Retinal pigment epithelial cell (primary cell): ENCODE data around the gene LIPA.

ENCODE experiments used
- DNase-seq: peaks from one replicate; pipeline ENCODE4 v3.0.0-alpha.2; 2010; ENCODE audit warnings: low read depth
- H3K4me3 ChIP-seq: 2 replicates; pipeline ENCODE4 v1.5.1; 2011; ENCODE audit warnings: mild to moderate bottlenecking, low read length, control low read depth, moderate library complexity
- CTCF ChIP-seq: conservative IDR thresholded peaks from 2 replicates; pipeline ENCODE4 v1.5.1; 2011; ENCODE audit warnings: low read depth, low read length, control low read depth, inconsistent platforms

LIPA gene

GRCh38 chr10:89217057-89217990 lies 34.3 kb downstream of the LIPA start:
- peak; percentile 8 for DNase-seq
- TF ChIP-seq CTCF = peak; percentile 70
- H3K4me3 ChIP-seq = no peak overlapping the region

GRCh38 chr10:89216056-89216455 lies 35.5 kb downstream of the LIPA start:
- DNase-seq = no peak
- TF ChIP-seq CTCF = no peak
- H3K4me3 ChIP-seq = no peak overlapping the region

GRCh38 chr10:89215511-89215910 lies 36.1 kb downstream of the LIPA start:
- DNase-seq = no peak
- TF ChIP-seq CTCF = no peak
- H3K4me3 ChIP-seq = no peak overlapping the region

- TF ChIP-seq CTCF = no peak
- DNase-seq = no peak
- no peak overlapping the region for H3K4me3 ChIP-seq
These were observed 36.9 kb downstream of the LIPA start for GRCh38 chr10:89214566-89215165.

- DNase-seq = no peak
- no peak overlapping the region for H3K4me3 ChIP-seq
- peak; percentile 53 for TF ChIP-seq CTCF
These were observed 38.3 kb downstream of the LIPA start for GRCh38 chr10:89213191-89213808.

GRCh38 chr10:89210794-89211425 lies 40.7 kb downstream of the LIPA start:
- DNase-seq = no peak
- H3K4me3 ChIP-seq = no peak overlapping the region
- no peak for TF ChIP-seq CTCF
